ENCODE results near the gene NAPSA. TPM values are rescaled to one million over a fixed set of nuclear protein-coding genes. Genes with fewer than 3 reads are reported as not detected.

The NAPSA gene
- total and polyA plus RNA-seq, 9 of the 15 experiments (the other 6 are each of a cell fraction or from before 2014, with no cell fraction given) = 0.25 to 1.9 (median 0.69) TPM

- TF ChIP-seq AFF1 (IDR thresholded peaks at IDR 0.05; ENCODE audit: low read depth in 1 of 2, partially characterized antibody in 2 of 2) = peak; percentile 25 to 99
- no peak for TF ChIP-seq KAT2B (IDR thresholded peaks at IDR 0.05; ENCODE audit: low read depth, low read length)
- TF ChIP-seq ARID2 (IDR thresholded peaks at IDR 0.05) = no peak
- no peak for TF ChIP-seq ZNF431 (CRISPR knock-in tag; IDR thresholded peaks at IDR 0.05)
- TF ChIP-seq RNF219 (CRISPR knock-in tag; IDR thresholded peaks at IDR 0.05) = no peak
- no peak for TF ChIP-seq FOXA1 (IDR thresholded peaks at IDR 0.05; ENCODE audit: borderline replicate concordance)
- no peak for TF ChIP-seq MEF2A (IDR thresholded peaks at IDR 0.05; ENCODE audit: control insufficient read depth, low read depth, low read length)
- TF ChIP-seq DMBX1 (CRISPR knock-in tag; IDR thresholded peaks at IDR 0.05; ENCODE audit: borderline replicate concordance) = no peak
- TF ChIP-seq CHD4 (IDR thresholded peaks at IDR 0.05; ENCODE audit: insufficient read depth, insufficient replicate concordance, low read depth, low read length, poor library complexity, severe bottlenecking) = peak; percentile 82
- no peak for TF ChIP-seq HOXB6 (CRISPR knock-in tag; IDR thresholded peaks at IDR 0.05; ENCODE audit: borderline replicate concordance)
- TF ChIP-seq GTF3C2 (IDR thresholded peaks at IDR 0.05; ENCODE audit: borderline replicate concordance, extremely low read depth, insufficient read length) = no peak
- TF ChIP-seq STAT5A (IDR thresholded peaks at IDR 0.05; ENCODE audit: borderline replicate concordance, low read length) = no peak
- no peak for TF ChIP-seq SFPQ (IDR thresholded peaks at IDR 0.05; ENCODE audit: low read depth, low read length)
- TF ChIP-seq ZC3H4 (CRISPR knock-in tag; IDR thresholded peaks at IDR 0.05; ENCODE audit: borderline replicate concordance) = no peak
- TF ChIP-seq RB1 (IDR thresholded peaks at IDR 0.05; ENCODE audit: low read depth) = peak; percentile 21; the same call in 1 of the 2 replicates
- TF ChIP-seq ZNF778 (CRISPR knock-in tag; IDR thresholded peaks at IDR 0.05) = no peak
Observed at GRCh38 chr19:50333235-50333736, 32.2 kb downstream of the NAPSA start (continued).

Measured in K562 (cell line).